Adrenal gland (tissue), 12 donors: ENCODE results near the gene NR5A2. TPM values are rescaled to one million over a fixed set of nuclear protein-coding genes. Genes with fewer than 3 reads are reported as not detected.

Experiments
- DNase-seq, 7 donors: peaks; one replicate each; pipeline ENCODE4 v3.0.0-alpha.2; 2019 to 2020
- H3K27ac ChIP-seq, 5 donors: fragments of 200-600 bp; sonication (generic) in 4 of 5; 1 replicate in 3 of 5; 2 replicates in 2 of 5; pipeline versions ENCODE4 v1.5.1 to v1.8.0; 2016 to 2020; ENCODE audit warnings: mild to moderate bottlenecking in 1 of 5
- H3K27me3 ChIP-seq: fragments of 200-600 bp; 2 replicates; pipeline ENCODE4 v1.8.0; 2021
- H3K36me3 ChIP-seq, 2 donors: fragments of 200-600 bp; replicated peaks in 1 of 2; 1 replicate in 1 of 2; 2 replicates in 1 of 2; pipeline versions ENCODE4 v1.5.1 to v1.8.0; 2018 to 2022
- H3K4me1 ChIP-seq, 2 donors: fragments of 200-600 bp; replicated peaks in 1 of 2; 1 replicate in 1 of 2; 2 replicates in 1 of 2; pipeline versions ENCODE4 v1.5.1 to v1.8.0; 2018 to 2021
- H3K4me3 ChIP-seq, 4 donors: fragments of 200-600 bp; sonication (generic) in 3 of 4; one replicate each; pipeline ENCODE4 v1.5.1; 2016 to 2018
- H3K9me3 ChIP-seq, 3 donors: fragments of 200-600 bp; sonication (generic) in 1 of 3; replicated peaks in 1 of 3; 1 replicate in 2 of 3; 2 replicates in 1 of 3; pipeline versions ENCODE4 v1.5.1 to v1.8.0; 2016 to 2021
- POLR2A ChIP-seq, 2 donors: fragments of 450-650 bp; IDR thresholded peaks; one replicate each; pipeline ENCODE4 v1.6.1; 2017; ENCODE audit warnings: antibody characterized with exemption in 2 of 2, mild to moderate bottlenecking in 2 of 2, moderate library complexity in 1 of 2
- WGBS, 4 donors: extraction: QIAGEN DNeasy Blood & Tissue Kit in 2 of 4; methylation state at CpG; one replicate each; pipeline versions ENCODE4 v1.1.5 to v1.1.7; 2013 to 2017; 5-methylcytosine and 5-hydroxymethylcytosine counted together
- intact Hi-C, 2 donors: fragments of 100-400 bp; cut with DNase I; formaldehyde crosslinking; loops; one replicate each; pipeline versions ENCODE4 v1.14.1 to v1.15.0; 2022 to 2023
- polyA plus RNA-seq, 3 donors: library from polyadenylated mRNA; stranded (reverse); fragments of 200-250 nt in 2 of 3; fragments of 350-450 nt in 1 of 3; fragmentation: Illumina TruSeq in 1 of 3; extraction: RNeasy Lipid Tissue Mini Kit (QIAGEN cat#74804) in 1 of 3; gene quantifications; one replicate each; pipeline ENCODE4 v1.2.3, GENCODE V29; 2013 to 2014
- total RNA-seq, 9 donors: library from RNA; depleted of rRNA in 4 of 9; stranded (reverse); fragments of >200 nt in 4 of 9; fragments of 120-200 nt in 1 of 9; fragmentation: NEBNext Ultra II Directional in 1 of 9; extraction: Animal tissue kit (Norgen Biotek cat#: 25700) in 1 of 9; gene quantifications; one replicate each; pipeline versions ENCODE4 v1.1.0 to v1.2.4, GENCODE V29; 2013 to 2023
- TF ChIP-seq, protein P1 (sequence below), 6 experiments: fragments of 450-650 bp in 4 of 6; fragments of 200-600 bp in 2 of 6; sonication (generic) in 1 of 6; IDR thresholded peaks; 1 replicate in 5 of 6; 2 replicates in 1 of 6; pipeline versions ENCODE4 v1.5.1 to v1.8.0; 2016 to 2021; ENCODE audit warnings: antibody characterized with exemption in 6 of 6, mild to moderate bottlenecking in 2 of 6, moderate library complexity in 1 of 6
- donor health status: healthy with polysubstance abuse.
- donor health status: Bipolar disorder and iron deficiency.
- donor health status: DM: yes; HTN: yes; CAD: no.
- donor health status: DM: no; HTN: no; CAD: no.
- donor health status: DM: no; HTN: no; CAD: no.
- donor health status: DM: yes; HTN: yes; CAD: no.

The NR5A2 gene
- total and polyA plus RNA-seq, 12 donors = 0.40 to 17.3 (median 0.94) TPM

DNA sequence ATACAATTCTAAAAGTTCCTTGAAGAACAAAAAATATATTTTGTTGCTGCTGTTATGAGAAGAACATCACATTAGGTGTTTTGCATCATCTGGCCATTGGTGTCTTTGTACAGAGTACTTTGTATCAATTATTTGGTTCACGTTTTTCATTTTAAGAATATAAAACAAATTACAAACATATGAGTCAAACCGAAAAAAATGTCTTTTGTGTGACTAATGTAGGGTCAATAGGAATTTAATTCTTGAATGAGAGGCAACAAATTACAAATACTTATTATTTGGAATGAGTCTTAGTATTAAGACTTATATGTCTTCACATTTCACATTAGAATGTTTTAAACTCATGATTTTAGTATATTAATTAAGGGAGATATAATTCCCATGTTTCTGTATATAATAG is 54.8 kb downstream of the NR5A2 start:
- no peak overlapping the region for H3K4me3 ChIP-seq
- no peaks in the 10 kb centered on the region for H3K9me3 ChIP-seq
- no peaks in the 10 kb centered on the region for H3K4me1 ChIP-seq
- peaks cover 22% of the 10 kb centered on the region for H3K27me3 ChIP-seq
- TF ChIP-seq, protein P1, sequence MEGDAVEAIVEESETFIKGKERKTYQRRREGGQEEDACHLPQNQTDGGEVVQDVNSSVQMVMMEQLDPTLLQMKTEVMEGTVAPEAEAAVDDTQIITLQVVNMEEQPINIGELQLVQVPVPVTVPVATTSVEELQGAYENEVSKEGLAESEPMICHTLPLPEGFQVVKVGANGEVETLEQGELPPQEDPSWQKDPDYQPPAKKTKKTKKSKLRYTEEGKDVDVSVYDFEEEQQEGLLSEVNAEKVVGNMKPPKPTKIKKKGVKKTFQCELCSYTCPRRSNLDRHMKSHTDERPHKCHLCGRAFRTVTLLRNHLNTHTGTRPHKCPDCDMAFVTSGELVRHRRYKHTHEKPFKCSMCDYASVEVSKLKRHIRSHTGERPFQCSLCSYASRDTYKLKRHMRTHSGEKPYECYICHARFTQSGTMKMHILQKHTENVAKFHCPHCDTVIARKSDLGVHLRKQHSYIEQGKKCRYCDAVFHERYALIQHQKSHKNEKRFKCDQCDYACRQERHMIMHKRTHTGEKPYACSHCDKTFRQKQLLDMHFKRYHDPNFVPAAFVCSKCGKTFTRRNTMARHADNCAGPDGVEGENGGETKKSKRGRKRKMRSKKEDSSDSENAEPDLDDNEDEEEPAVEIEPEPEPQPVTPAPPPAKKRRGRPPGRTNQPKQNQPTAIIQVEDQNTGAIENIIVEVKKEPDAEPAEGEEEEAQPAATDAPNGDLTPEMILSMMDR (IDR thresholded peaks at IDR 0.05) = no peak
- TF ChIP-seq POLR2A (IDR thresholded peaks at IDR 0.05) = no peak
- WGBS, 4 donors = 36 to 61% (median 52%) methylated on average over 2 of the region's 2 CpGs
- H3K36me3 ChIP-seq = no peaks in the 10 kb centered on the region
- intact Hi-C loops = no loop called here
- DNase-seq = no peak
- H3K27ac ChIP-seq = no peak overlapping the region

DNA sequence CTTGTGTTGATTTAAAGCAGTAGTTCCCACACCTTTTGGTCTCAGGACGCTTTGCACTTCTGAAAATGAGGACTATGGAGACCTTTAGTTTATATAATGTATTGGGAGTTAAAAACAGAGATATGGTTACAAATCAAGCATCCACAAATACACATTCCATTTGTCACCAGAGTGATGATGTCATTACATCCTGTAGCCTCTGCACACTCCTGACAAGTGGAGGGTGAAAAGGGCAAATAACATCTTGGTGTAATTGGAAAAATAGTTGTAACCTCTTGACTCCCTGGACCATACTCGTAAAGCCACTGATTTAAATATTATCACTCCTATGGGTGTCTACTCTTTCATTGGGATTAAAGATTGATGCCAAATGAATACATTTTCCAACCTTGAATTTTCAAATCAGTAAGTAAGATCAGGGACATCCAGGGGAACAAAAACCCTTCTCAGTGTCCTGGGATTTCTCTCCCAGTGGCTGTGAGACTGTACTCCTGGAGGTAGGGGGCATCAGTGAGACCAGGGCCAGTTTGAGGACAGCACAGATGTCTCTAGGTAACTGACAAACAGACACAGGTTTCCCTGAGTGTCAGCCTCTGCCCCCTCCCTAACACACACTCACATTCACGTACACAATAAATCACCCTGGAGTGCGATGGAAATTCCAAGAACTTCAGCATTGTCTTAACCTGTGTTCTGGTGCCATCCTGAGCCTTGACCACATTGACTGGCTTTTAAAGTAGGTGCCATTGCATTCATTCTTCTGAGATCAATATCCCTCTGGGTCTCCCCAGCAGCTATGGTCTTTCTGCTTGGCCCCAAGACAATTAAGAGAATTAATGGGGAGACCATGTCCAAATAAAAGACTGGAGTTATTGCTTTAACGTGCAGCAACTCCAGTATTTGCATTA is 63.0 kb downstream of the NR5A2 start:
- Histone ChIP-seq H3K36me3 (no peaks in the 10 kb centered on the region), H3K4me3 (no peak overlapping the region), H3K27ac (no peak overlapping the region), H3K4me1 (no peaks in the 10 kb centered on the region), H3K27me3 (no peaks in the 10 kb centered on the region), H3K9me3 (no peaks in the 10 kb centered on the region)
- intact Hi-C loops = no loop called here
- WGBS, 4 donors = 42 to 58% (median 52%) methylated on average over 5 of the region's 5 CpGs
- DNase-seq = no peak
- no peak for TF ChIP-seq POLR2A (IDR thresholded peaks at IDR 0.05)
- TF ChIP-seq, protein P1 (IDR thresholded peaks at IDR 0.05) = no peak

DNA sequence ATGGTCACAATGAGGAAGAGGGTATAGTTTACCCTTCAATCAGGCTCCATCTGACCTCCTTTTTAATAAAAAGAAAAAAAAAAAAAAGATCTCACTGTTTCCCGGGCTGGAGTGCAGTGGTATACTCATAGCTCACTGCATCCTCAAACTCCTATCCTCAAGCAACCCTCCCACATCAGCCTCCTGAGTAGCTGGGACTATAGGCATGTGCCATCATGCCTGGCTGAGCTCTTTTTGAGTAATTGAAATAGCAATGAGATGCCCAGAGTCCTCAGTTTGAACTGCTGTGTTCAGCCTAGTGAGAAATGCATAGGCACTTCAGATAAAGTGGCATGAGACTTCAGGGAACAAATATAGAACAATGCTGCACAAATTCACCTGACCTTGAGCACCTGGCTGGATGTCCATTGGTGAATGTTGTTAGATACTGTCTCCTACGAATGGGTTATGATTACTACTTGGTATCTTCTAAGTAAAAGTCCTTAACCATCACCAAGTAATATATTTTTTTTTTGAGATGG is 67.6 kb downstream of the NR5A2 start:
- H3K27ac ChIP-seq = no peak overlapping the region
- TF ChIP-seq POLR2A (IDR thresholded peaks at IDR 0.05) = no peak
- TF ChIP-seq, protein P1 (IDR thresholded peaks at IDR 0.05) = no peak
- H3K4me3 ChIP-seq = no peak overlapping the region
- intact Hi-C loops = no loop called here
- DNase-seq = no peak
- peaks cover 0 to 10% of the 10 kb centered on the region in 2 donors for H3K4me1 ChIP-seq
- no peaks in the 10 kb centered on the region for H3K27me3 ChIP-seq
- WGBS, 4 donors = 81 to 95% (median 87%) methylated on average over 2 of the region's 2 CpGs
- no peaks in the 10 kb centered on the region for H3K36me3 ChIP-seq
- H3K9me3 ChIP-seq = no peaks in the 10 kb centered on the region

DNA sequence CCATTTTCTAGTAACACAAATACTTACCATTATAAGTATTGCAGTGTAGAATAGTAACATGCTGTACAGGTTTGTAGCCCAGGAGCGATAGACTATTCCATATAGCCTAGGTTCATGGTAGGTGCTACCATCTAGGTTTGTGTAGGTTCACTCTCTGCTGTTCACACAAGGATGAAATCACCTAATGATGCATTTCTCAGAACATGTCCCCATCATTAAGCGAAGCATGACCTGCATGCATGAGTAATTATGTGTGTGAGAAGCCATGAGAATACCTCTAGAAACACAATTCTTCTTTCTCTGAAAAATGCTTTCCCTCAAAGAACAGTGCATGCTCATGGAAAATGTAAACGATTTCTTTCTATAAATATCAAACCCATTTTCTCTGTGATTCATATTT is 69.3 kb downstream of the NR5A2 start:
- 80 to 95% (median 85%) methylated on average over 3 of the region's 3 CpGs for WGBS, 4 donors
- Histone ChIP-seq H3K9me3 (no peaks in the 10 kb centered on the region), H3K4me3 (no peak overlapping the region), H3K27me3 (no peaks in the 10 kb centered on the region), H3K4me1 (peaks cover 0 to 10% of the 10 kb centered on the region in 2 donors), H3K27ac (no peak overlapping the region), H3K36me3 (no peaks in the 10 kb centered on the region)
- intact Hi-C loops = no loop called here
- DNase-seq = no peak
- TF ChIP-seq POLR2A (IDR thresholded peaks at IDR 0.05) = no peak
- TF ChIP-seq, protein P1 (IDR thresholded peaks at IDR 0.05) = no peak
